Astrocyte (in vitro differentiated cells and primary cell): ENCODE measurements around the gene NHLRC4. TPM values are rescaled to one million over a fixed set of nuclear protein-coding genes. Genes with fewer than 3 reads are reported as not detected.

ENCODE experiments used
- DNase-seq: peaks from one replicate; pipeline ENCODE4 v3.0.0-alpha.2; 2010; ENCODE audit warnings: low read depth
- FAIRE-seq: peaks from 2 replicates; lab custom pipeline; 2011; peaks lifted over from hg19 to GRCh38; lab: Jason Lieb, UNC
- H2AFZ ChIP-seq: 2 replicates; pipeline ENCODE4 v1.6.0; 2012; ENCODE audit warnings: low read depth, low read length, inconsistent platforms
- H3K27ac ChIP-seq: 2 replicates; pipeline ENCODE4 v1.5.1; 2011; ENCODE audit warnings: low read depth, low read length, inconsistent platforms
- H3K27me3 ChIP-seq: 2 replicates; pipeline ENCODE4 v1.6.0; 2011; ENCODE audit warnings: low read length, inconsistent platforms; ENCODE audit not compliant: insufficient read depth
- H3K36me3 ChIP-seq: 2 replicates; pipeline ENCODE4 v1.5.1; 2011; ENCODE audit warnings: low read length, inconsistent platforms; ENCODE audit not compliant: insufficient read depth
- H3K4me1 ChIP-seq: 2 replicates; pipeline ENCODE4 v1.5.1; 2011; ENCODE audit warnings: low read length, inconsistent platforms; ENCODE audit not compliant: insufficient read depth
- H3K4me2 ChIP-seq: 2 replicates; pipeline ENCODE4 v1.6.0; 2012; ENCODE audit warnings: low read length, inconsistent platforms
- H3K4me3 ChIP-seq: 2 replicates; pipeline ENCODE4 v1.5.1; 2011; ENCODE audit warnings: low read depth, mild to moderate bottlenecking, low read length, inconsistent platforms; ENCODE audit not compliant: insufficient read depth
- H3K79me2 ChIP-seq: 2 replicates; pipeline ENCODE4 v1.6.0; 2012; ENCODE audit warnings: mild to moderate bottlenecking, low read length, inconsistent platforms; ENCODE audit not compliant: insufficient read depth
- H3K9ac ChIP-seq: 2 replicates; pipeline ENCODE4 v1.6.0; 2012; ENCODE audit warnings: mild to moderate bottlenecking, low read length, inconsistent platforms
- H3K9me3 ChIP-seq: 2 replicates; pipeline ENCODE4 v1.5.1; 2012; ENCODE audit warnings: low read depth, mild to moderate bottlenecking, low read length, inconsistent platforms; ENCODE audit not compliant: insufficient read depth
- H4K20me1 ChIP-seq: 2 replicates; pipeline ENCODE4 v1.6.0; 2012; ENCODE audit warnings: low read length, inconsistent platforms; ENCODE audit not compliant: insufficient read depth
- H3K27ac Mint-ChIP-seq: one replicate; pipeline ENCODE4 v1.8.0; 2021; ENCODE audit warnings: mild to moderate bottlenecking, mixed read lengths; ENCODE audit not compliant: unreplicated experiment
- H3K27me3 Mint-ChIP-seq: one replicate; pipeline ENCODE4 v1.8.0; 2021; ENCODE audit warnings: low read depth, mixed read lengths; ENCODE audit not compliant: unreplicated experiment
- H3K36me3 Mint-ChIP-seq: one replicate; pipeline ENCODE4 v1.8.0; 2021; ENCODE audit warnings: low read depth, mixed read lengths; ENCODE audit not compliant: unreplicated experiment
- H3K4me1 Mint-ChIP-seq: one replicate; pipeline ENCODE4 v1.8.0; 2021; ENCODE audit warnings: low read depth, mixed read lengths; ENCODE audit not compliant: unreplicated experiment
- H3K4me3 Mint-ChIP-seq: one replicate; pipeline ENCODE4 v1.8.0; 2021; ENCODE audit warnings: mild to moderate bottlenecking, moderate library complexity, mixed read lengths; ENCODE audit not compliant: unreplicated experiment
- H3K9me3 Mint-ChIP-seq: one replicate; pipeline ENCODE4 v1.8.0; 2021; ENCODE audit warnings: mild to moderate bottlenecking, mixed read lengths; ENCODE audit not compliant: unreplicated experiment
- EZH2 ChIP-seq: IDR thresholded peaks from 2 replicates; pipeline ENCODE4 v1.6.1; 2012; ENCODE audit warnings: mild to moderate bottlenecking, low read length, inconsistent platforms; ENCODE audit not compliant: insufficient read depth
- total RNA-seq: library from RNA; stranded (reverse); gene quantifications from 2 replicates; pipeline ENCODE4 v1.2.1, GENCODE V29; 2021
- TF ChIP-seq, protein P1 (sequence below): IDR thresholded peaks from 2 replicates; pipeline ENCODE4 v1.5.1; 2011; ENCODE audit warnings: low read depth, mild to moderate bottlenecking, inconsistent platforms, low read length, moderate library complexity; ENCODE audit not compliant: insufficient read depth

NHLRC4 gene
- total RNA-seq, 1 donor from 2014 or later, result 0.73 TPM

DNA sequence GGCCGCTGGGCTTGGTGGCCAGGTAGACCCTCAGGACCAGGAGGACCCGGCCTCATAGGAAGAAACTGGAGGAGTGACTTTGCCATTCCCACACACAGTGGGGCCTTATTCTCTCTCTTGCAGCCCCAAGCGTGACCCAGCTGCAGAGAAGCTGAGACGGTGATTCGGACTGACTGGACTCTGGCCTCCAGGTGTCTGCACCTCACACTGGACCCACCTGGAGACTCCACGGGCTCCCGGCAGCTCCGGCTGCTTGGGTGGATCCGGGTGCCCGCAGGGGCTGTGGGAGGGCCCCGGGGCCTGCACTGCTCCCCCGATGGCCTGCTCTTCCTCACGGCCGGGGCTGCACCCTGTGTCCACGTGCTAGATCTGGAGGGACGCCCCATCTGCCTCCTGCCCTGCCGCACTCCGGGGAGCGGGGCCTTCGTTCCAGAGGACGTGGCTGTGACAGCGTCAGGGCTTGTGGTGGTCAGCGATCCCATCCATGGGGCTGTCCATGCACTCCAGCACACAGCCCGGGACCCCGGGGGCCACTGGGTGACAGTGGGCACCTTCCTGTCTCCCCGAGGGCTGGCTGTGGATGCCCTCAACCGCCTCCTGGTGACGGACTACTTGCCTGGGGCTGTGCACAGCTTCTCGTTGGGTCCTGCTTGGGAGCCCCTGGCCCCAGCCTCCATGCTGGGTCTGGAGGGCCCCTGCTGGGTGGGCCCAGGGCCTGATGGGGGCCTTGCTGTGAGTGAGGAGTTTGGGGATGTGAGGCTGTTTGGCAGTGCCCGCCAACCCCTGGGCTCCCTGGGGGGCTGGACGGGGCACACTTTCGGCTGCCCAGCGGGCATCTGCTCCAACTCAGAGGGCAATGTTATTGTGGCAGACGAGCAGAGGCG lies 810 bp downstream of the NHLRC4 start:
- Histone ChIP-seq H3K36me3 (no peaks in the 10 kb centered on the region), H3K4me1 (peaks cover 19% of the 10 kb centered on the region), H3K9me3 (no peaks in the 10 kb centered on the region), H3K27ac (no peak overlapping the region), H3K9ac (no peak overlapping the region), H4K20me1 (peaks cover 21% of the 10 kb centered on the region), H3K4me3 (no peak overlapping the region), H3K4me2 (no peak overlapping the region), H3K27me3 (peaks cover 2% of the 10 kb centered on the region), H3K79me2 (peaks cover 22% of the 10 kb centered on the region), H2AFZ (no peak overlapping the region)
- DNase-seq (no peak), FAIRE-seq (no peak)
- Mint-ChIP-seq H3K4me1 (peaks cover 6% of the 10 kb centered on the region), H3K9me3 (no peaks in the 10 kb centered on the region), H3K27ac (no peak overlapping the region), H3K36me3 (no peaks in the 10 kb centered on the region), H3K27me3 (peaks cover 2% of the 10 kb centered on the region), H3K4me3 (no peak overlapping the region)
- TF ChIP-seq, protein P1, sequence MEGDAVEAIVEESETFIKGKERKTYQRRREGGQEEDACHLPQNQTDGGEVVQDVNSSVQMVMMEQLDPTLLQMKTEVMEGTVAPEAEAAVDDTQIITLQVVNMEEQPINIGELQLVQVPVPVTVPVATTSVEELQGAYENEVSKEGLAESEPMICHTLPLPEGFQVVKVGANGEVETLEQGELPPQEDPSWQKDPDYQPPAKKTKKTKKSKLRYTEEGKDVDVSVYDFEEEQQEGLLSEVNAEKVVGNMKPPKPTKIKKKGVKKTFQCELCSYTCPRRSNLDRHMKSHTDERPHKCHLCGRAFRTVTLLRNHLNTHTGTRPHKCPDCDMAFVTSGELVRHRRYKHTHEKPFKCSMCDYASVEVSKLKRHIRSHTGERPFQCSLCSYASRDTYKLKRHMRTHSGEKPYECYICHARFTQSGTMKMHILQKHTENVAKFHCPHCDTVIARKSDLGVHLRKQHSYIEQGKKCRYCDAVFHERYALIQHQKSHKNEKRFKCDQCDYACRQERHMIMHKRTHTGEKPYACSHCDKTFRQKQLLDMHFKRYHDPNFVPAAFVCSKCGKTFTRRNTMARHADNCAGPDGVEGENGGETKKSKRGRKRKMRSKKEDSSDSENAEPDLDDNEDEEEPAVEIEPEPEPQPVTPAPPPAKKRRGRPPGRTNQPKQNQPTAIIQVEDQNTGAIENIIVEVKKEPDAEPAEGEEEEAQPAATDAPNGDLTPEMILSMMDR, result no peak
- no peak for TF ChIP-seq EZH2

DNA sequence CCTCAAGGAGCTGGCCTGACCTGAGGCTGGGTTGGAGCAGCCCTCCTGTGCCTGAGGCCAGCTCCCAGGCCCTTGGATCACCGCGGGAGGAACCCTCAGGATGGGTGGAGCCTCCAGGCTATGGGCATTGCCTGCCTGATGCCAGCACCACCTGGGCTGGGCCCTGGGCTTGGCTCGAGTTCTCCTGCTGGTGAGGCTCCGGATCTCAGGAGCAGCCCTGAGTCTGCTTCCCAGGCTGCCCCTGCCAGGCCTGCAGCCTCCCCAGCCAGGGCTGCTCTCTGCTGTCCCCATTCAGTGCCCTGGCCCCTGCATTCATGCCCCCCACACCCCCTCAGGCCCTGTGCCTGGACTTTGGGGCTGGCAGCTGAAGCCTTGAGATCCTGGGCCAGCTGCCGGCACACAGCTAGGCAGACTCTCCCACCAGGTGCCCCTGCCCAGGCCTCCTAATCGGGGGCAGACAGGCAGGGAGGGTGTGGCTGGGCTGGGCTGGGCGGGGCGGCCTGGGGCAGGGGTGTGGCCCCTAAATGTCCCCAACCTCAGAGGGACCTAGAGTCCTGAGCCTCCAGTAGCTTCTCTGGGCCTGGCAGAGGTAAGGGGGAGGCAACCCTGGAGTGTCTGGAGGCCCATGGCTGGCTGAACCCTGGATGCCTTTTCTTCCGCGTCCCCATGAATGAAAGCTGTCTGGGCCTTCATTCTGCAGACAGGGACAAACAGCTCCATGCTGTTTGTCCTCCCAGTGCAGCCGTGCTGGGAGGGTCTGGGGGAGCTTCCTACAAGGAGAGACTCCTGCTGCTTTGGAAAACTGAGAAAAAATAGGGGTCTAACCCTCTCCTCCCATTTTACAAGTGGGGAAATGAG lies 1.8 kb downstream of the NHLRC4 start:
- no peak for TF ChIP-seq EZH2
- TF ChIP-seq, protein P1, result no peak
- H3K9ac ChIP-seq, result peak overlapping the region; percentile 85
- H3K79me2 ChIP-seq, result peaks cover 26% of the 10 kb centered on the region
- peaks cover 6% of the 10 kb centered on the region for H3K4me1 Mint-ChIP-seq
- no peaks in the 10 kb centered on the region for H3K9me3 ChIP-seq
- peak overlapping the region; percentile 85 for H3K4me3 Mint-ChIP-seq
- H3K4me1 ChIP-seq, result peaks cover 19% of the 10 kb centered on the region
- H3K36me3 ChIP-seq, result no peaks in the 10 kb centered on the region
- no peaks in the 10 kb centered on the region for H3K27me3 Mint-ChIP-seq
- peaks cover 30% of the 10 kb centered on the region for H4K20me1 ChIP-seq
- no peak overlapping the region for H3K27ac Mint-ChIP-seq
- DNase-seq (no peak), FAIRE-seq (no peak)
- H3K9me3 Mint-ChIP-seq, result no peaks in the 10 kb centered on the region
- no peaks in the 10 kb centered on the region for H3K27me3 ChIP-seq
- H3K4me2 ChIP-seq, result peak overlapping the region; percentile 95
- no peaks in the 10 kb centered on the region for H3K36me3 Mint-ChIP-seq
- peak overlapping the region; percentile 92 for H2AFZ ChIP-seq
- H3K4me3 ChIP-seq, result no peak overlapping the region
- H3K27ac ChIP-seq, result peak overlapping the region; percentile 53
